Measurements from ENCODE around the gene NFKBIE. TPM values are rescaled to one million over a fixed set of nuclear protein-coding genes. Genes with fewer than 3 reads are reported as not detected.

The NFKBIE gene
- total RNA-seq, 1 experiment from 2014 or later = 7.4 TPM

GRCh38 chr6:44217332-44218143 lies 47.8 kb downstream of the NFKBIE start:
- peaks cover 19% of the 10 kb centered on the region; the same call in 1 of the 2 replicates for H3K4me1 ChIP-seq (ENCODE audit: insufficient read depth, low read length)
- H3K36me3 ChIP-seq (ENCODE audit: low read depth, low read length) = no peaks in the 10 kb centered on the region
- H4K20me1 ChIP-seq (ENCODE audit: low read length) = no peaks in the 10 kb centered on the region
- BruUV-seq (replicated peaks) = no TSS peak
- H3F3A ChIP-seq (ENCODE audit: low read length, unreplicated experiment) = peaks cover 4% of the 10 kb centered on the region
- no peaks in the 10 kb centered on the region for H3K79me2 ChIP-seq (ENCODE audit: low read length)
- no peaks in the 10 kb centered on the region for H3K27me3 ChIP-seq (ENCODE audit: low read length)
- no peaks in the 10 kb centered on the region for H3K9me3 ChIP-seq (ENCODE audit: low read length)
- H3K9ac ChIP-seq (ENCODE audit: low read length) = no peak overlapping the region
- CTCF ChIA-PET = no interaction called here
- POLR2A ChIA-PET (ENCODE audit: unreplicated experiment) = no interaction called here
- H2AFZ ChIP-seq (ENCODE audit: low read length) = no peak overlapping the region
- no peak overlapping the region for H3K4me2 ChIP-seq (ENCODE audit: low read length)
- H3K9me2 ChIP-seq (replicated peaks; ENCODE audit: low read length) = no peaks in the 10 kb centered on the region
- H3K4me3 ChIP-seq (ENCODE audit: low read length) = no peak overlapping the region
- TF ChIP-seq CTCF (conservative IDR thresholded peaks at IDR 0.05; ENCODE audit: low read depth, low read length) (no peak), EZH2 (IDR thresholded peaks at IDR 0.05; ENCODE audit: low read length, unreplicated experiment) (no peak), EZH2phosphoT487 (IDR thresholded peaks at IDR 0.05; ENCODE audit: borderline replicate concordance, low read length) (no peak)
- intact Hi-C loops (cut with micrococcal nuclease) = no loop called here
- H3K27ac ChIP-seq (ENCODE audit: low read length) = no peak overlapping the region
- no peak for DNase-seq
- ATAC-seq = no peak

- no peaks in the 10 kb centered on the region for H3K27me3 ChIP-seq (ENCODE audit: low read length)
- no peaks in the 10 kb centered on the region for H3K79me2 ChIP-seq (ENCODE audit: low read length)
- no peak for DNase-seq
- TF ChIP-seq CTCF (conservative IDR thresholded peaks at IDR 0.05; ENCODE audit: low read depth, low read length) (no peak), EZH2 (IDR thresholded peaks at IDR 0.05; ENCODE audit: low read length, unreplicated experiment) (no peak), EZH2phosphoT487 (IDR thresholded peaks at IDR 0.05; ENCODE audit: borderline replicate concordance, low read length) (no peak)
- no peak within 1 kb of the TSS for H3K4me3 ChIP-seq (ENCODE audit: low read length)
- CTCF ChIA-PET = no interaction called here
- no peaks in the 10 kb centered on the region for H3K9me2 ChIP-seq (replicated peaks; ENCODE audit: low read length)
- BruUV-seq (replicated peaks) = no TSS peak
- no peak within 1 kb of the TSS for H2AFZ ChIP-seq (ENCODE audit: low read length)
- H3K4me1 ChIP-seq (ENCODE audit: insufficient read depth, low read length) = peaks cover 18% of the 10 kb centered on the region; the same call in 1 of the 2 replicates
- H3F3A ChIP-seq (ENCODE audit: low read length, unreplicated experiment) = peaks cover 4% of the 10 kb centered on the region
- no peaks in the 10 kb centered on the region for H3K36me3 ChIP-seq (ENCODE audit: low read depth, low read length)
- no peak within 1 kb of the TSS for H3K27ac ChIP-seq (ENCODE audit: low read length)
- intact Hi-C loops (cut with micrococcal nuclease) = no loop called here
- no peak for ATAC-seq
- no peaks in the 10 kb centered on the region for H3K9me3 ChIP-seq (ENCODE audit: low read length)
- POLR2A ChIA-PET (ENCODE audit: unreplicated experiment) = no interaction called here
- H3K4me2 ChIP-seq (ENCODE audit: low read length) = no peak within 1 kb of the TSS
- no peak within 1 kb of the TSS for H3K9ac ChIP-seq (ENCODE audit: low read length)
- H4K20me1 ChIP-seq (ENCODE audit: low read length) = no peaks in the 10 kb centered on the region
Observed at GRCh38 chr6:44216677-44217331, 48.5 kb downstream of the NFKBIE start, which contains the start of gene MYMX. MYMX (plus strand) TSS chr6:44216926; CDS start chr6:44217472, 546 bp downstream.

GRCh38 chr6:44214307-44214706 lies 51.0 kb downstream of the NFKBIE start:
- CTCF ChIA-PET = no interaction called here
- no peak overlapping the region for H2AFZ ChIP-seq (ENCODE audit: low read length)
- H4K20me1 ChIP-seq (ENCODE audit: low read length) = no peaks in the 10 kb centered on the region
- H3F3A ChIP-seq (ENCODE audit: low read length, unreplicated experiment) = no peaks in the 10 kb centered on the region
- no TSS peak for BruUV-seq (replicated peaks)
- no peaks in the 10 kb centered on the region for H3K36me3 ChIP-seq (ENCODE audit: low read depth, low read length)
- no peaks in the 10 kb centered on the region for H3K9me3 ChIP-seq (ENCODE audit: low read length)
- H3K4me1 ChIP-seq (ENCODE audit: insufficient read depth, low read length) = peaks cover 6% of the 10 kb centered on the region; the same call in 1 of the 2 replicates
- no peak overlapping the region for H3K9ac ChIP-seq (ENCODE audit: low read length)
- H3K27me3 ChIP-seq (ENCODE audit: low read length) = no peaks in the 10 kb centered on the region
- TF ChIP-seq CTCF (conservative IDR thresholded peaks at IDR 0.05; ENCODE audit: low read depth, low read length) = no peak
- no peak for TF ChIP-seq EZH2phosphoT487 (IDR thresholded peaks at IDR 0.05; ENCODE audit: borderline replicate concordance, low read length)
- no peak for TF ChIP-seq EZH2 (IDR thresholded peaks at IDR 0.05; ENCODE audit: low read length, unreplicated experiment)
- POLR2A ChIA-PET (ENCODE audit: unreplicated experiment) = no interaction called here
- DNase-seq (no peak), ATAC-seq (no peak)
- no peaks in the 10 kb centered on the region for H3K79me2 ChIP-seq (ENCODE audit: low read length)
- no peaks in the 10 kb centered on the region for H3K9me2 ChIP-seq (replicated peaks; ENCODE audit: low read length)
- no peak overlapping the region for H3K4me3 ChIP-seq (ENCODE audit: low read length)
- no peak overlapping the region for H3K4me2 ChIP-seq (ENCODE audit: low read length)
- no peak overlapping the region for H3K27ac ChIP-seq (ENCODE audit: low read length)
- intact Hi-C loops (cut with micrococcal nuclease) = no loop called here
